Measurements from ENCODE around the gene SACM1L. TPM values are rescaled to one million over a fixed set of nuclear protein-coding genes. Genes with fewer than 3 reads are reported as not detected.

The SACM1L gene
- total and polyA plus RNA-seq, 2 of the 4 experiments (the other 2 are of a cell fraction) = 19.0 to 40.9 TPM

DNA sequence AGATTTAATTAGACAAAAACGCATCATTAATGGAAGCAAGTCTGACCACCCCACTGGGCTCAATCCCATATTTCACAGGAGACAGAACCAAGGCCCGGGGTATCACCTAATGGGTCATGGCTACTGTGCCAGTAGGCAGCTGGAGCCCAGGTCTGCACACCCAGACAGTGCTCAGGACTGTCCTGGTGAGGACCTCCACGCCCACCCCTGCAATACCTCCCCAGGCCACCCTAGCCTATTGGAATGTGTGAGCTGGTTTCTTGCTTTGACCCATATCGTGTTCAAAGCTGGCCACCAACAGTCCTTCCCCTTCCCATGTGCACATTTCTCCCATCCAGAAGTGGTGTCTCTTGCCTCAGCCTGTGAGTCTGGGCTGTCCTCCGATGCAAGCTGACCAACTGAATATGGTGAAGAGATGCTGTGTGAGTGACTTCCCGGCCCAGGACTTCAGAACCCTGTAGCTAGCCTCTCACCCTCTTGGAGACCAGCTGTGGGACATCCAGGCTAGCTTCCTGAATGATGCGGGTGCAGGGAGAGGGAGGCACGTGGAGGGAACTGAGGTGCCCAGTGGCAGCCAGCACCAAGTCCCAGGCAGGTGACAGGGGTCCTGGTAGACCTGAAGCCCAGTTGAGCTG is 88.0 kb downstream of the SACM1L start:
- Histone ChIP-seq H3K9ac (ENCODE audit: low read depth, low read length) (no peak overlapping the region), H3K23ac (ENCODE audit: low read depth, low read length) (no peak overlapping the region), H3K36me3 (ENCODE audit: control insufficient read depth, insufficient read depth, low read length) (no peaks in the 10 kb centered on the region), H3K4ac (ENCODE audit: low read depth, low read length) (no peak overlapping the region), H4K5ac (ENCODE audit: low read depth, low read length) (no peak overlapping the region), H3K9me1 (ENCODE audit: insufficient read depth, low read length) (no peaks in the 10 kb centered on the region), H4K8ac (ENCODE audit: low read depth in 2 of 2, low read length in 2 of 2) (no peak overlapping the region), H3K27ac (ENCODE audit: insufficient read depth, low read length) (no peak overlapping the region), H3K14ac (replicated peaks; ENCODE audit: low read depth, low read length) (no peak overlapping the region), H2BK5ac (ENCODE audit: low read depth, low read length, poor library complexity, severe bottlenecking) (no peak overlapping the region), H2BK120ac (ENCODE audit: low read depth, low read length) (no peak overlapping the region), H3K79me1 (ENCODE audit: low read depth in 1 of 2, low read length in 2 of 2) (no peaks in the 10 kb centered on the region), H3K18ac (ENCODE audit: low read depth, low read length) (no peak overlapping the region), H3K4me1 (ENCODE audit: control insufficient read depth, insufficient read depth, low read length) (no peaks in the 10 kb centered on the region), H2BK20ac (ENCODE audit: low read depth, low read length) (no peak overlapping the region), H2AK5ac (ENCODE audit: low read depth, low read length) (no peak overlapping the region), H3K4me3 (ENCODE audit: insufficient read depth, low read depth, low read length) (no peak overlapping the region), H2AFZ (replicated peaks; ENCODE audit: low read length, poor library complexity) (no peak overlapping the region), H3K9me3 (ENCODE audit: control insufficient read depth, insufficient read depth, low read length) (peaks cover 5% of the 10 kb centered on the region; the same call in 1 of the 2 replicates), H3K56ac (ENCODE audit: extremely low read depth, insufficient read depth, low read length) (no peak overlapping the region), H4K91ac (ENCODE audit: insufficient read depth, low read depth, low read length) (no peak overlapping the region), H2AK9ac (replicated peaks; ENCODE audit: low read depth, low read length, poor library complexity) (peak overlapping the region; percentile 58), H3K4me2 (ENCODE audit: low read depth, low read length) (no peak overlapping the region), H4K20me1 (ENCODE audit: insufficient read depth, low read length) (no peaks in the 10 kb centered on the region), H2BK15ac (ENCODE audit: low read depth, low read length) (no peak overlapping the region), H3K27me3 (ENCODE audit: control insufficient read depth, insufficient read depth, low read length) (peaks cover 79% of the 10 kb centered on the region)
- POLR2A ChIA-PET (ENCODE audit: unreplicated experiment) = no interaction called here
- in situ Hi-C loops (cut with MboI; ENCODE audit: low sequenced_read_pairs) (no loop called here), intact Hi-C loops (cut with micrococcal nuclease) (no loop called here), dilution Hi-C loops (cut with HindIII; ENCODE audit: low sequenced_read_pairs, unreplicated experiment) (no loop called here)
- TF ChIP-seq CEBPB (IDR thresholded peaks at IDR 0.05; ENCODE audit: low read depth, low read length) (no peak), BHLHE40 (IDR thresholded peaks at IDR 0.05; ENCODE audit: low read depth, low read length) (no peak), MAZ (IDR thresholded peaks at IDR 0.05; ENCODE audit: borderline replicate concordance, low read depth, low read length) (no peak), RCOR1 (IDR thresholded peaks at IDR 0.05; ENCODE audit: insufficient replicate concordance, low read length) (no peak), FOS (IDR thresholded peaks at IDR 0.05; ENCODE audit: low read depth, low read length) (no peak), RAD21 (IDR thresholded peaks at IDR 0.05; ENCODE audit: low read length) (no peak), SMC3 (IDR thresholded peaks at IDR 0.05; ENCODE audit: low read depth, low read length) (no peak), CHD1 (IDR thresholded peaks at IDR 0.05; ENCODE audit: low read depth, low read length) (no peak), RFX5 (IDR thresholded peaks at IDR 0.05; ENCODE audit: low read depth, low read length) (no peak), MAFK (IDR thresholded peaks at IDR 0.05; ENCODE audit: low read depth, low read length) (no peak), POLR2A (IDR thresholded peaks at IDR 0.05; ENCODE audit: low read depth, low read length) (no peak), MXI1 (IDR thresholded peaks at IDR 0.05; ENCODE audit: borderline replicate concordance, low read depth, low read length) (no peak)
- TF ChIP-seq, protein P1, sequence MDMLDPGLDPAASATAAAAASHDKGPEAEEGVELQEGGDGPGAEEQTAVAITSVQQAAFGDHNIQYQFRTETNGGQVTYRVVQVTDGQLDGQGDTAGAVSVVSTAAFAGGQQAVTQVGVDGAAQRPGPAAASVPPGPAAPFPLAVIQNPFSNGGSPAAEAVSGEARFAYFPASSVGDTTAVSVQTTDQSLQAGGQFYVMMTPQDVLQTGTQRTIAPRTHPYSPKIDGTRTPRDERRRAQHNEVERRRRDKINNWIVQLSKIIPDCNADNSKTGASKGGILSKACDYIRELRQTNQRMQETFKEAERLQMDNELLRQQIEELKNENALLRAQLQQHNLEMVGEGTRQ (IDR thresholded peaks at IDR 0.05; ENCODE audit: low read depth, low read length) = no peak
- TF ChIP-seq, protein P2, sequence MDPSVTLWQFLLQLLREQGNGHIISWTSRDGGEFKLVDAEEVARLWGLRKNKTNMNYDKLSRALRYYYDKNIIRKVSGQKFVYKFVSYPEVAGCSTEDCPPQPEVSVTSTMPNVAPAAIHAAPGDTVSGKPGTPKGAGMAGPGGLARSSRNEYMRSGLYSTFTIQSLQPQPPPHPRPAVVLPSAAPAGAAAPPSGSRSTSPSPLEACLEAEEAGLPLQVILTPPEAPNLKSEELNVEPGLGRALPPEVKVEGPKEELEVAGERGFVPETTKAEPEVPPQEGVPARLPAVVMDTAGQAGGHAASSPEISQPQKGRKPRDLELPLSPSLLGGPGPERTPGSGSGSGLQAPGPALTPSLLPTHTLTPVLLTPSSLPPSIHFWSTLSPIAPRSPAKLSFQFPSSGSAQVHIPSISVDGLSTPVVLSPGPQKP (IDR thresholded peaks at IDR 0.05; ENCODE audit: borderline replicate concordance, low read depth, low read length) = no peak
- TF ChIP-seq, protein P3, sequence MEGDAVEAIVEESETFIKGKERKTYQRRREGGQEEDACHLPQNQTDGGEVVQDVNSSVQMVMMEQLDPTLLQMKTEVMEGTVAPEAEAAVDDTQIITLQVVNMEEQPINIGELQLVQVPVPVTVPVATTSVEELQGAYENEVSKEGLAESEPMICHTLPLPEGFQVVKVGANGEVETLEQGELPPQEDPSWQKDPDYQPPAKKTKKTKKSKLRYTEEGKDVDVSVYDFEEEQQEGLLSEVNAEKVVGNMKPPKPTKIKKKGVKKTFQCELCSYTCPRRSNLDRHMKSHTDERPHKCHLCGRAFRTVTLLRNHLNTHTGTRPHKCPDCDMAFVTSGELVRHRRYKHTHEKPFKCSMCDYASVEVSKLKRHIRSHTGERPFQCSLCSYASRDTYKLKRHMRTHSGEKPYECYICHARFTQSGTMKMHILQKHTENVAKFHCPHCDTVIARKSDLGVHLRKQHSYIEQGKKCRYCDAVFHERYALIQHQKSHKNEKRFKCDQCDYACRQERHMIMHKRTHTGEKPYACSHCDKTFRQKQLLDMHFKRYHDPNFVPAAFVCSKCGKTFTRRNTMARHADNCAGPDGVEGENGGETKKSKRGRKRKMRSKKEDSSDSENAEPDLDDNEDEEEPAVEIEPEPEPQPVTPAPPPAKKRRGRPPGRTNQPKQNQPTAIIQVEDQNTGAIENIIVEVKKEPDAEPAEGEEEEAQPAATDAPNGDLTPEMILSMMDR (conservative IDR thresholded peaks at IDR 0.05; ENCODE audit: low read depth, low read length) = no peak
- CTCF ChIA-PET = no interaction called here
- ATAC-seq (ENCODE audit: low read depth) (no peak), DNase-seq (no peak)
- no CpG with 5 or more reads among the region's 8 CpGs for WGBS, 2 experiments (ENCODE audit: extremely low coverage in 2 of 2, insufficient read length in 1 of 2)
- BruUV-seq (replicated peaks) = no TSS peak

Data from IMR-90 (cell line).